Measurements from ENCODE around the gene CASZ1. TPM values are rescaled to one million over a fixed set of nuclear protein-coding genes. Genes with fewer than 3 reads are reported as not detected.

CASZ1 gene
- total RNA-seq, 1 donor from 2014 or later = 4.0 TPM

GRCh38 chr1:10703702-10704101, 92.7 kb downstream of the CASZ1 start:
- Mint-ChIP-seq H3K27me3 (ENCODE audit: low read depth, unreplicated experiment) (peaks cover 77% of the 10 kb centered on the region), H3K4me3 (ENCODE audit: unreplicated experiment) (no peak overlapping the region), H3K27ac (ENCODE audit: unreplicated experiment) (no peak overlapping the region), H3K9me3 (ENCODE audit: unreplicated experiment) (peaks cover 4% of the 10 kb centered on the region), H3K4me1 (ENCODE audit: low read depth, unreplicated experiment) (peaks cover 7% of the 10 kb centered on the region), H3K36me3 (ENCODE audit: low read depth, unreplicated experiment) (peaks cover 6% of the 10 kb centered on the region)
- DNase-seq (ENCODE audit: low read depth) = no peak
- H2AFZ ChIP-seq (ENCODE audit: low read depth, low read length) = no peak overlapping the region
- TF ChIP-seq EZH2 (IDR thresholded peaks at IDR 0.05; ENCODE audit: insufficient read depth, low read length) = no peak
- TF ChIP-seq CTCF (IDR thresholded peaks at IDR 0.05; ENCODE audit: insufficient read depth, low read depth, low read length) = no peak
- no peak overlapping the region for H3K4me3 ChIP-seq (ENCODE audit: insufficient read depth, low read depth, low read length)
- no peak overlapping the region for H3K27ac ChIP-seq (ENCODE audit: low read depth, low read length)
- H3K9me3 ChIP-seq (ENCODE audit: insufficient read depth, low read depth, low read length) = no peaks in the 10 kb centered on the region
- no peak overlapping the region for H3K4me2 ChIP-seq (ENCODE audit: low read length)
- H4K20me1 ChIP-seq (ENCODE audit: insufficient read depth, low read length) = no peaks in the 10 kb centered on the region
- H3K27me3 ChIP-seq (ENCODE audit: insufficient read depth, low read length) = peaks cover 56% of the 10 kb centered on the region
- H3K4me1 ChIP-seq (ENCODE audit: insufficient read depth, low read length) = no peaks in the 10 kb centered on the region
- H3K36me3 ChIP-seq (ENCODE audit: insufficient read depth, low read length) = no peaks in the 10 kb centered on the region
- H3K9ac ChIP-seq (ENCODE audit: low read length) = no peak overlapping the region
- FAIRE-seq = no peak
- no peaks in the 10 kb centered on the region for H3K79me2 ChIP-seq (ENCODE audit: insufficient read depth, low read length)

GRCh38 chr1:10701145-10701544, 95.3 kb downstream of the CASZ1 start:
- H3K4me3 ChIP-seq (ENCODE audit: insufficient read depth, low read depth, low read length) = no peak overlapping the region
- H2AFZ ChIP-seq (ENCODE audit: low read depth, low read length) = no peak overlapping the region
- H3K27ac Mint-ChIP-seq (ENCODE audit: unreplicated experiment) = no peak overlapping the region
- no peaks in the 10 kb centered on the region for H4K20me1 ChIP-seq (ENCODE audit: insufficient read depth, low read length)
- peaks cover 6% of the 10 kb centered on the region for H3K36me3 Mint-ChIP-seq (ENCODE audit: low read depth, unreplicated experiment)
- DNase-seq (ENCODE audit: low read depth) (no peak), FAIRE-seq (no peak)
- no peaks in the 10 kb centered on the region for H3K79me2 ChIP-seq (ENCODE audit: insufficient read depth, low read length)
- peaks cover 2% of the 10 kb centered on the region for H3K9me3 Mint-ChIP-seq (ENCODE audit: unreplicated experiment)
- H3K4me1 ChIP-seq (ENCODE audit: insufficient read depth, low read length) = no peaks in the 10 kb centered on the region
- peaks cover 69% of the 10 kb centered on the region for H3K27me3 Mint-ChIP-seq (ENCODE audit: low read depth, unreplicated experiment)
- H3K4me1 Mint-ChIP-seq (ENCODE audit: low read depth, unreplicated experiment) = peaks cover 7% of the 10 kb centered on the region
- H3K27me3 ChIP-seq (ENCODE audit: insufficient read depth, low read length) = peaks cover 39% of the 10 kb centered on the region
- TF ChIP-seq EZH2 (IDR thresholded peaks at IDR 0.05; ENCODE audit: insufficient read depth, low read length) (no peak), CTCF (IDR thresholded peaks at IDR 0.05; ENCODE audit: insufficient read depth, low read depth, low read length) (no peak)
- no peaks in the 10 kb centered on the region for H3K36me3 ChIP-seq (ENCODE audit: insufficient read depth, low read length)
- no peaks in the 10 kb centered on the region for H3K9me3 ChIP-seq (ENCODE audit: insufficient read depth, low read depth, low read length)
- H3K4me2 ChIP-seq (ENCODE audit: low read length) = no peak overlapping the region
- no peak overlapping the region for H3K4me3 Mint-ChIP-seq (ENCODE audit: unreplicated experiment)
- no peak overlapping the region for H3K9ac ChIP-seq (ENCODE audit: low read length)
- no peak overlapping the region for H3K27ac ChIP-seq (ENCODE audit: low read depth, low read length)

GRCh38 chr1:10699470-10699835, 97.0 kb downstream of the CASZ1 start:
- FAIRE-seq = no peak
- Mint-ChIP-seq H3K27me3 (ENCODE audit: low read depth, unreplicated experiment) (peaks cover 61% of the 10 kb centered on the region), H3K9me3 (ENCODE audit: unreplicated experiment) (peaks cover 2% of the 10 kb centered on the region)

More at GRCh38 chr1:10699470-10699835, 97.0 kb downstream of the CASZ1 start:
- Histone ChIP-seq H3K9me3 (ENCODE audit: insufficient read depth, low read depth, low read length) (no peaks in the 10 kb centered on the region), H3K36me3 (ENCODE audit: insufficient read depth, low read length) (no peaks in the 10 kb centered on the region), H3K4me2 (ENCODE audit: low read length) (no peak overlapping the region), H2AFZ (ENCODE audit: low read depth, low read length) (no peak overlapping the region), H3K27me3 (ENCODE audit: insufficient read depth, low read length) (peaks cover 27% of the 10 kb centered on the region), H3K27ac (ENCODE audit: low read depth, low read length) (no peak overlapping the region), H3K4me1 (ENCODE audit: insufficient read depth, low read length) (no peaks in the 10 kb centered on the region), H3K9ac (ENCODE audit: low read length) (no peak overlapping the region), H3K4me3 (ENCODE audit: insufficient read depth, low read depth, low read length) (no peak overlapping the region), H4K20me1 (ENCODE audit: insufficient read depth, low read length) (no peaks in the 10 kb centered on the region), H3K79me2 (ENCODE audit: insufficient read depth, low read length) (no peaks in the 10 kb centered on the region)
- no peak for DNase-seq (ENCODE audit: low read depth)
- H3K4me3 Mint-ChIP-seq (ENCODE audit: unreplicated experiment) = no peak overlapping the region
- H3K36me3 Mint-ChIP-seq (ENCODE audit: low read depth, unreplicated experiment) = peaks cover 4% of the 10 kb centered on the region
- TF ChIP-seq CTCF (IDR thresholded peaks at IDR 0.05; ENCODE audit: insufficient read depth, low read depth, low read length) = no peak
- no peak for TF ChIP-seq EZH2 (IDR thresholded peaks at IDR 0.05; ENCODE audit: insufficient read depth, low read length)
- H3K27ac Mint-ChIP-seq (ENCODE audit: unreplicated experiment) = no peak overlapping the region
- peaks cover 7% of the 10 kb centered on the region for H3K4me1 Mint-ChIP-seq (ENCODE audit: low read depth, unreplicated experiment)
